Astrocyte (in vitro differentiated cells and primary cell): Measurements from ENCODE around the gene MED27.

Experiments
- CTCF ChIP-seq: IDR thresholded peaks from 2 replicates; pipeline ENCODE4 v1.5.1; 2011; ENCODE audit warnings: low read depth, mild to moderate bottlenecking, inconsistent platforms, low read length, moderate library complexity; ENCODE audit not compliant: insufficient read depth
- EZH2 ChIP-seq: IDR thresholded peaks from 2 replicates; pipeline ENCODE4 v1.6.1; 2012; ENCODE audit warnings: mild to moderate bottlenecking, low read length, inconsistent platforms; ENCODE audit not compliant: insufficient read depth

- TF ChIP-seq CTCF (no peak), EZH2 (no peak)
Measured at GRCh38 chr9:131880833-131881583, 198.7 kb downstream of the MED27 start.
